Measurements from ENCODE around the gene VEPH1.

Gene VEPH1

GRCh38 chr3:157248590-157249422, 254.4 kb downstream of the VEPH1 start:
- DNase-seq, result no peak

- DNase-seq, result no peak
Observed at GRCh38 chr3:157247391-157247790, 255.8 kb downstream of the VEPH1 start.

DNA sequence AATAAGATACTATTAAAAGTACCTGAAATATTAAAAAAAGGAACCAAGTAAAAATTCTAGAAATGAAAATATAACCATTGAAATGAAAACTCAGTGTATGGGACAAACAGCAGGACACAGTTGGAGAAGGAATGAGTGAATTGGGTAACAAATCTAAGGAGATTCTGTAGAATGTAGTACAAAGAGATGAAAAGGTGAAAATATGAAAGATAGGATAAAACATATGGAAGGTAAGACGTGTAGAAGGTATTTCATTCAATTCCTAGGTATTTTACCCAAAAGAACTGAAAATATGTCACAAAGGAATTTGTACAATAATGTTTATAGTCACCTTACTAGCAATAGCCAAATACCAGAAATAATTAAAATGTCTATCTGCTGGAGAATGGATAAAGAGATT, 260.4 kb downstream of the VEPH1 start:
- no peak for DNase-seq

- DNase-seq, result no peak
Observed at GRCh38 chr3:157241599-157241998, 261.6 kb downstream of the VEPH1 start.

GRCh38 chr3:157240408-157240807, 262.8 kb downstream of the VEPH1 start:
- DNase-seq, result no peak

- DNase-seq, result no peak
Observed at GRCh38 chr3:157239082-157239704, 264.0 kb downstream of the VEPH1 start.

DNA sequence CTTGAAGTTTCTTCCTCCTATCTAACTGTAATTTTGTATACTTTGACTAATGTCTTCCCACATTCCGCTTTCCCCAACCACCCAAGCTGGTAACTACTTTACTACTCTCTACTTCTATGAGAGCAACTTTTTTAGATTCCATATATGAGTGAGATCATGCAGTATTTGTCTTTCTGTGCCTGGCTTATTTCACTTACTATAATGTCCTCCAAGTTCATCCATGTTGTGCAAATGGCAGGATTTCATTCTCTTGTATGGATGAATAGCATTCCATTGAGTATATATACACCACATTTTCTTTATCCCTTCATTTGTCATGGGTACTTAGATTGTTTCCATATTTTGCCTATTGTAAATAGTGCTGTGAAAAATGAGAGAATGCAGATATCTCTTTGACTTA, 264.8 kb downstream of the VEPH1 start:
- no peak for DNase-seq

- DNase-seq, result no peak
Observed at GRCh38 chr3:157237886-157238285, 265.3 kb downstream of the VEPH1 start.

DNA sequence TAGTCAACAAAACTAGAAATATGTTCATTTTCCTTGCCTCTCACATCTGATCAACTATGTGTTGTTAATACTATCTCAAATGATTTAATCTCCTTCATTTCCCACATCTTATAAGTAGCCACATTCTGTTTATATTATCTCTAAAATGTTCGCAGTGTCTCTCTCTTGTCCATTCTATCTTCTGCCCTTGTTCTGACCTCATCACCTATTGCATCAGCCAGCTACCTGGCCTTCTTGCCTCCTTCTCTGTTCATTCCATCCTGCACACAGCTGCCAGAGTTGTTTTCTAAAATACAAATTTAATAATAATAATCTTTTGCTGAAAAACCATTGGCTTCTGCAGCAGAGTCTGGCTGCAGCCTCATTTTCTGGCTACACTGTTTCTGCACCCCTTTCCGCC, 267.9 kb downstream of the VEPH1 start:
- no peak for DNase-seq

- DNase-seq, result no peak
Observed at GRCh38 chr3:157233923-157234322, 269.3 kb downstream of the VEPH1 start.

GRCh38 chr3:157232141-157232540, 271.1 kb downstream of the VEPH1 start:
- DNase-seq, result no peak

GRCh38 chr3:157231071-157231470, 272.1 kb downstream of the VEPH1 start:
- no peak for DNase-seq

- no peak for DNase-seq
Observed at GRCh38 chr3:157226173-157226847, 276.9 kb downstream of the VEPH1 start.

- no peak for DNase-seq
Observed at GRCh38 chr3:157225001-157225400, 278.2 kb downstream of the VEPH1 start.

DNA sequence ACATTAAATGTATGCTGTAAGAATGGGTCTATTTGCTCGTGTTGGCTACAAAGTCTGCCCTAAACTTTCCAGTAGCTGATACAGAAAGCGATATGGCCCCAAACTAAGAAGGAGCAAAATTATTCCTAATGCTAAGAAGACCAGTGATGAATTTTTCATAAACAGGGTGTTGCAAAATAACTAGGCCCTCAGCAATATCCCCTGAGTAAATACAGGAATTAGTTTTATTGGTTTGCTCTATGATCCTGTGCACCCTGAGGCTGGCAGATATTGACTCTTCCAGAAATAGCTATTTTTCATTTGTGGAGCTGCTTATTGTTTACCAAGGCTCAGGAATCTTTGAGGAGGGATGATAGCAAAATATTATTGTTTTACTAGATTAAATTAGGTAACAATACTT, 282.3 kb downstream of the VEPH1 start:
- no peak for DNase-seq

DNA sequence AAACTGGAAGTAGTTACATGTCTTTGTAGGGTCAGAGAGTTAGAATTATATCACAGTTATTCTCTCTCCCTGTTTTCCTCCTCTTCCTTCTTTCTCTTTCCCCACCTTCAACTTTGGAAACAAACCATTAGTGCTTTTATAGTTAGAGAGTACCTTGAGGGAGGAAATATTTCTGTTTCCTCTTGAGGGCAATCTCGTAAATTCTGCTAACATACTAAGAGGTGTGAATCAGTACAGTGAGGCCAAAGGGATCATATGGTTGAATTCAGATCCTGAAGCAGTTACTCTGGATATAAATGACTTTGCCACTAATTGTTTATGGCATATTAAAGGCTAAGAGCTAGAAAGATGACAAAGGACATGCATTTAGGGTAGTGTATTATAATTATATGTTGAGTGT, 283.0 kb downstream of the VEPH1 start:
- DNase-seq, result no peak

GRCh38 chr3:157219215-157219614, 284.0 kb downstream of the VEPH1 start:
- DNase-seq, result no peak

All from NCI-H2227 treated with DMSO at 0.1 percent for 48 hours (cell line).